ENCODE data around the gene PLXNC1. TPM values are rescaled to one million over a fixed set of nuclear protein-coding genes. Genes with fewer than 3 reads are reported as not detected.

Gene PLXNC1
- total and polyA plus RNA-seq, 2 donors (not counting 1 experiment from before 2014, with no cell fraction given) = 9.7 to 33.6 TPM

DNA sequence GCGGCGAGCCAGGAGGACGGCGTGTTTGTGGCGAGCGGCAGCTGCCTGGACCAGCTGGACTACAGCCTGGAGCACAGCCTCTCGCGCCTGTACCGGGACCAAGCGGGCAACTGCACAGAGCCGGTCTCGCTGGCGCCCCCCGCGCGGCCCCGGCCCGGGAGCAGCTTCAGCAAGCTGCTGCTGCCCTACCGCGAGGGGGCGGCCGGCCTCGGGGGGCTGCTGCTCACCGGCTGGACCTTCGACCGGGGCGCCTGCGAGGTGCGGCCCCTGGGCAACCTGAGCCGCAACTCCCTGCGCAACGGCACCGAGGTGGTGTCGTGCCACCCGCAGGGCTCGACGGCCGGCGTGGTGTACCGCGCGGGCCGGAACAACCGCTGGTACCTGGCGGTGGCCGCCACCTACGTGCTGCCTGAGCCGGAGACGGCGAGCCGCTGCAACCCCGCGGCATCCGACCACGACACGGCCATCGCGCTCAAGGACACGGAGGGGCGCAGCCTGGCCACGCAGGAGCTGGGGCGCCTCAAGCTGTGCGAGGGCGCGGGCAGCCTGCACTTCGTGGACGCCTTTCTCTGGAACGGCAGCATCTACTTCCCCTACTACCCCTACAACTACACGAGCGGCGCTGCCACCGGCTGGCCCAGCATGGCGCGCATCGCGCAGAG lies 873 bp downstream of the PLXNC1 start:
- Mint-ChIP-seq H3K4me1 (peaks cover 63% of the 10 kb centered on the region), H3K9me3 (ENCODE audit: insufficient read depth) (no peaks in the 10 kb centered on the region), H3K27ac (peak overlapping the region; percentile 84), H3K4me3 (peak overlapping the region; percentile 99), H3K27me3 (no peaks in the 10 kb centered on the region)
- Histone ChIP-seq H3K27me3 (replicated peaks in 1 of 4; ENCODE audit: control extremely low read depth in 1 of 4, control insufficient read depth in 3 of 4, insufficient read depth in 4 of 4, low read length in 3 of 4) (no peaks in the 10 kb centered on the region), H3K27ac (ENCODE audit: low read length in 2 of 2) (peak overlapping the region in 1 of 2 donors; percentile 26), H2AFZ (ENCODE audit: insufficient read depth, low read depth, low read length, poor library complexity, severe bottlenecking) (peak overlapping the region; percentile 86), H3K79me2 (ENCODE audit: control insufficient read depth, insufficient read depth, low read length) (peaks cover 48% of the 10 kb centered on the region), H3K4me3 (ENCODE audit: control extremely low read depth in 1 of 5, extremely low read depth in 1 of 5, insufficient read depth in 1 of 5, low read depth in 2 of 5, low read length in 4 of 5) (peak overlapping the region; percentile 30 to 80 (median 74)), H3K9ac (ENCODE audit: low read length) (peak overlapping the region; percentile 85), H4K20me1 (ENCODE audit: control insufficient read depth, insufficient read depth, low read length, poor library complexity, severe bottlenecking) (no peaks in the 10 kb centered on the region), H3K4me1 (ENCODE audit: control insufficient read depth in 2 of 2, insufficient read depth in 2 of 2, low read length in 2 of 2) (peaks cover 25 to 43% of the 10 kb centered on the region in 2 donors), H3K36me3 (replicated peaks in 1 of 2; ENCODE audit: control extremely low read depth in 1 of 2, control insufficient read depth in 1 of 2, extremely low read depth in 1 of 2, insufficient read depth in 2 of 2, low read length in 1 of 2) (no peaks in the 10 kb centered on the region), H3K4me2 (replicated peaks; ENCODE audit: low read depth, low read length, poor library complexity, severe bottlenecking) (peak overlapping the region; percentile 96), H3K9me3 (ENCODE audit: control extremely low read depth in 1 of 3, control insufficient read depth in 2 of 3, insufficient read depth in 1 of 3, low read length in 2 of 3) (no peaks in the 10 kb centered on the region)
- under 1% methylated on average over 76 of the region's 76 CpGs for WGBS (ENCODE audit: insufficient coverage)
- DNase-seq (peak; percentile 87), ATAC-seq (ENCODE audit: low read depth) (peak; percentile 36)
- ChIA-PET POLR2A (interaction anchor here (0.6 to 1.8 kb wide), 7 partner anchors 9 to 470 kb away, joined by 3 to 7 read pairs (median 5); no protein-coding TSS in a partner anchor), CTCF (interaction anchor here (0.6 to 2.7 kb wide), 17 partner anchors 9 to 1385 kb away, joined by 3 to 10 read pairs (median 4); no protein-coding TSS in a partner anchor)
- intact Hi-C loops (cut with micrococcal nuclease) = loop anchor here (1.0 to 10.0 kb wide), 7 partner anchors 91 to 728 kb away; no protein-coding TSS in a partner anchor
- TF ChIP-seq, protein P1, sequence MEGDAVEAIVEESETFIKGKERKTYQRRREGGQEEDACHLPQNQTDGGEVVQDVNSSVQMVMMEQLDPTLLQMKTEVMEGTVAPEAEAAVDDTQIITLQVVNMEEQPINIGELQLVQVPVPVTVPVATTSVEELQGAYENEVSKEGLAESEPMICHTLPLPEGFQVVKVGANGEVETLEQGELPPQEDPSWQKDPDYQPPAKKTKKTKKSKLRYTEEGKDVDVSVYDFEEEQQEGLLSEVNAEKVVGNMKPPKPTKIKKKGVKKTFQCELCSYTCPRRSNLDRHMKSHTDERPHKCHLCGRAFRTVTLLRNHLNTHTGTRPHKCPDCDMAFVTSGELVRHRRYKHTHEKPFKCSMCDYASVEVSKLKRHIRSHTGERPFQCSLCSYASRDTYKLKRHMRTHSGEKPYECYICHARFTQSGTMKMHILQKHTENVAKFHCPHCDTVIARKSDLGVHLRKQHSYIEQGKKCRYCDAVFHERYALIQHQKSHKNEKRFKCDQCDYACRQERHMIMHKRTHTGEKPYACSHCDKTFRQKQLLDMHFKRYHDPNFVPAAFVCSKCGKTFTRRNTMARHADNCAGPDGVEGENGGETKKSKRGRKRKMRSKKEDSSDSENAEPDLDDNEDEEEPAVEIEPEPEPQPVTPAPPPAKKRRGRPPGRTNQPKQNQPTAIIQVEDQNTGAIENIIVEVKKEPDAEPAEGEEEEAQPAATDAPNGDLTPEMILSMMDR (IDR thresholded peaks at IDR 0.05) = peak; percentile 67
- no peak for TF ChIP-seq EZH2 (IDR thresholded peaks at IDR 0.05; ENCODE audit: borderline replicate concordance, insufficient read depth, low read depth, low read length, poor library complexity, severe bottlenecking)

DNA sequence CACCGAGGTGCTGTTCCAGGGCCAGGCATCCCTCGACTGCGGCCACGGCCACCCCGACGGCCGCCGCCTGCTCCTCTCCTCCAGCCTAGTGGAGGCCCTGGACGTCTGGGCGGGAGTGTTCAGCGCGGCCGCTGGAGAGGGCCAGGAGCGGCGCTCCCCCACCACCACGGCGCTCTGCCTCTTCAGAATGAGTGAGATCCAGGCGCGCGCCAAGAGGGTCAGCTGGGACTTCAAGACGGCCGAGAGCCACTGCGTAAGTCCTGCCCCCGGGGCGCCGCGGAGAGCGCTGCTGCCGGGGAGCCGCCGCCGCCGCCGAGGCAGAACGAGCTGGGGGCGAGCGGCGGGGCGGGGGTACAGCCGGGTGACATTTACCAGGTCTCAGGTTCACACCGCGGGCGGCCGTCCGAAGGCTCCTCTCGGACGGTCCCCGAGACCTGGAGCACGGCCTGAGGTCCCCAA lies 1.4 kb downstream of the PLXNC1 start:
- Histone ChIP-seq H3K9me3 (ENCODE audit: control extremely low read depth in 1 of 3, control insufficient read depth in 2 of 3, insufficient read depth in 1 of 3, low read length in 2 of 3) (no peaks in the 10 kb centered on the region), H2AFZ (ENCODE audit: insufficient read depth, low read depth, low read length, poor library complexity, severe bottlenecking) (peak overlapping the region; percentile 86), H3K4me3 (ENCODE audit: control extremely low read depth in 1 of 5, extremely low read depth in 1 of 5, insufficient read depth in 1 of 5, low read depth in 2 of 5, low read length in 4 of 5) (peak overlapping the region; percentile 56 to 81 (median 79)), H3K79me2 (ENCODE audit: control insufficient read depth, insufficient read depth, low read length) (peaks cover 52% of the 10 kb centered on the region), H4K20me1 (ENCODE audit: control insufficient read depth, insufficient read depth, low read length, poor library complexity, severe bottlenecking) (no peaks in the 10 kb centered on the region), H3K4me1 (ENCODE audit: control insufficient read depth in 2 of 2, insufficient read depth in 2 of 2, low read length in 2 of 2) (peaks cover 25 to 43% of the 10 kb centered on the region in 2 donors), H3K27me3 (replicated peaks in 1 of 4; ENCODE audit: control extremely low read depth in 1 of 4, control insufficient read depth in 3 of 4, insufficient read depth in 4 of 4, low read length in 3 of 4) (no peaks in the 10 kb centered on the region), H3K4me2 (replicated peaks; ENCODE audit: low read depth, low read length, poor library complexity, severe bottlenecking) (peak overlapping the region; percentile 96), H3K36me3 (replicated peaks in 1 of 2; ENCODE audit: control extremely low read depth in 1 of 2, control insufficient read depth in 1 of 2, extremely low read depth in 1 of 2, insufficient read depth in 2 of 2, low read length in 1 of 2) (no peaks in the 10 kb centered on the region), H3K27ac (ENCODE audit: low read length in 2 of 2) (peak overlapping the region in 1 of 2 donors; percentile 26), H3K9ac (ENCODE audit: low read length) (peak overlapping the region; percentile 85)
- H3K27ac Mint-ChIP-seq = peak overlapping the region; percentile 93
- intact Hi-C loops (cut with micrococcal nuclease) = loop anchor here (1.0 to 10.0 kb wide), 8 partner anchors 23 to 727 kb away; no protein-coding TSS in a partner anchor
- H3K27me3 Mint-ChIP-seq = no peaks in the 10 kb centered on the region
- H3K4me3 Mint-ChIP-seq = peak overlapping the region; percentile 99
- DNase-seq (no peak), ATAC-seq (ENCODE audit: low read depth) (peak; percentile 4)
- H3K9me3 Mint-ChIP-seq (ENCODE audit: insufficient read depth) = no peaks in the 10 kb centered on the region
- under 1% methylated on average over 49 of the region's 49 CpGs for WGBS (ENCODE audit: insufficient coverage)
- TF ChIP-seq, protein P1 (IDR thresholded peaks at IDR 0.05) = no peak
- no peak for TF ChIP-seq EZH2 (IDR thresholded peaks at IDR 0.05; ENCODE audit: borderline replicate concordance, insufficient read depth, low read depth, low read length, poor library complexity, severe bottlenecking)
- peaks cover 66% of the 10 kb centered on the region for H3K4me1 Mint-ChIP-seq
- POLR2A ChIA-PET = interaction anchor here (0.6 to 1.8 kb wide), 4 partner anchors 8 to 1886 kb away, joined by 3 to 7 read pairs (median 6); no protein-coding TSS in a partner anchor
- CTCF ChIA-PET = interaction anchor here (0.6 to 2.7 kb wide), 13 partner anchors 8 to 309 kb away, joined by 3 to 10 read pairs (median 4); no protein-coding TSS in a partner anchor

Data from B cell (primary cell).